GM19463 (cell line): ENCODE measurements around the gene ZFP42.
"Not testable (repeated sequence)": the region's sequence is repeated elsewhere in the genome, so short reads cannot be mapped to it uniquely, and the experiment has no call there.

Experiments
- ATAC-seq: cut with Tn5 transposase; IDR thresholded peaks from one replicate; pipeline ENCODE4 v1.9.1; 2021; ENCODE audit warnings: mild to moderate bottlenecking, moderate library complexity; ENCODE audit not compliant: unreplicated experiment

The ZFP42 gene

GRCh38 chr4:187995322-187996207 is at the start of gene ZFP42:
TSS of gene ZFP42 (plus strand) at chr4:187995771. CDS start at chr4:188002808, 7,037 bp downstream.
- ATAC-seq: no peak

- no peak for ATAC-seq
These were observed 34.4 kb upstream of the ZFP42 start for GRCh38 chr4:187961171-187961570.

GRCh38 chr4:187961961-187962360 is 33.6 kb upstream of the ZFP42 start:
- ATAC-seq: no peak

GRCh38 chr4:187962926-187963325 is 32.6 kb upstream of the ZFP42 start:
- ATAC-seq: no peak

GRCh38 chr4:187965726-187966125 is 29.8 kb upstream of the ZFP42 start:
- no peak for ATAC-seq

GRCh38 chr4:187972135-187972534 is 23.4 kb upstream of the ZFP42 start:
- no peak for ATAC-seq

- no peak for ATAC-seq
These were observed 11.8 kb upstream of the ZFP42 start for GRCh38 chr4:187983746-187984145.

- ATAC-seq: no peak
These were observed 2.6 kb upstream of the ZFP42 start for GRCh38 chr4:187992971-187993370.

- no peak for ATAC-seq
These were observed 1.7 kb upstream of the ZFP42 start for GRCh38 chr4:187993827-187994226.

GRCh38 chr4:187996502-187997177 is 1.1 kb downstream of the ZFP42 start:
- no peak for ATAC-seq

GRCh38 chr4:187997991-187998390 is 2.4 kb downstream of the ZFP42 start:
- ATAC-seq: not testable (repeated sequence)

- no peak for ATAC-seq
These were observed 3.9 kb downstream of the ZFP42 start for GRCh38 chr4:187999406-187999932.

- ATAC-seq: no peak
These were observed 6.8 kb downstream of the ZFP42 start for GRCh38 chr4:188002323-188002722.

- no peak for ATAC-seq
These were observed 7.2 kb downstream of the ZFP42 start for GRCh38 chr4:188002751-188003150.

- no peak for ATAC-seq
These were observed 10.0 kb downstream of the ZFP42 start for GRCh38 chr4:188005561-188005960.

- no peak for ATAC-seq
These were observed 10.8 kb downstream of the ZFP42 start for GRCh38 chr4:188006285-188006848.

- ATAC-seq: no peak
These were observed 12.8 kb downstream of the ZFP42 start for GRCh38 chr4:188008377-188008776.

GRCh38 chr4:188012426-188012945 is 16.9 kb downstream of the ZFP42 start:
- no peak for ATAC-seq

- no peak for ATAC-seq
These were observed 19.7 kb downstream of the ZFP42 start for GRCh38 chr4:188015025-188015940.

GRCh38 chr4:188016754-188017153 is 21.2 kb downstream of the ZFP42 start:
- ATAC-seq: no peak
